SU-DHL-6 (cell line): ENCODE measurements around the gene CFAP99.

Experiments
- EZH2phosphoT487 ChIP-seq: fragments of 200-600 bp; sonication (generic), shearing (Covaris generic); conservative IDR thresholded peaks from 2 replicates; pipeline ENCODE4 v1.6.1; 2018; ENCODE audit warnings: mild to moderate bottlenecking, antibody characterized with exemption, low read length, moderate library complexity, mixed read lengths
- TF ChIP-seq, protein P1 (sequence below): fragments of 200-600 bp; sonication (generic); IDR thresholded peaks from one replicate; pipeline ENCODE4 v1.5.1; 2017; ENCODE audit warnings: antibody characterized with exemption, mild to moderate bottlenecking, low read length, moderate library complexity; ENCODE audit not compliant: insufficient read depth, poor library complexity, severe bottlenecking

DNA sequence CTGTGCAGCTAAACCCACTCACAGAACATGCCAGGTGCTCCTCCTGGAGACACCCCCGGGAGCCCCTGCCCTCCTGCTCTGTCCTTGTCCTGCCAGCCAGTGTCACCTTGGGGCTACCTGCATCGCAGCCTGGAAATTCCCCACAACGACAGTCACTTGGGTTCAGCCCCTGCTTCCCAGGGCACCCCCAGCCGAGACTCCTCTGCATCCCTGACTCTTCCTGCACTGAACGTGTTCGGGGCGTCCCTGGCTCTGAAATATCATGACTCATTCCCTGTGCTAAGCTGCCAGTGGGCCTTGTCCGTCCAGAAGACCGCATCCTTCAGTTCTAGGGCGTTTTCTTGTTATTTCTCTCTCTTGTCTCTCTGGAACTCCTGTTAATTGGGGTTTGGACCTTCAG, 5.8 kb downstream of the CFAP99 start:
- TF ChIP-seq, protein P1, sequence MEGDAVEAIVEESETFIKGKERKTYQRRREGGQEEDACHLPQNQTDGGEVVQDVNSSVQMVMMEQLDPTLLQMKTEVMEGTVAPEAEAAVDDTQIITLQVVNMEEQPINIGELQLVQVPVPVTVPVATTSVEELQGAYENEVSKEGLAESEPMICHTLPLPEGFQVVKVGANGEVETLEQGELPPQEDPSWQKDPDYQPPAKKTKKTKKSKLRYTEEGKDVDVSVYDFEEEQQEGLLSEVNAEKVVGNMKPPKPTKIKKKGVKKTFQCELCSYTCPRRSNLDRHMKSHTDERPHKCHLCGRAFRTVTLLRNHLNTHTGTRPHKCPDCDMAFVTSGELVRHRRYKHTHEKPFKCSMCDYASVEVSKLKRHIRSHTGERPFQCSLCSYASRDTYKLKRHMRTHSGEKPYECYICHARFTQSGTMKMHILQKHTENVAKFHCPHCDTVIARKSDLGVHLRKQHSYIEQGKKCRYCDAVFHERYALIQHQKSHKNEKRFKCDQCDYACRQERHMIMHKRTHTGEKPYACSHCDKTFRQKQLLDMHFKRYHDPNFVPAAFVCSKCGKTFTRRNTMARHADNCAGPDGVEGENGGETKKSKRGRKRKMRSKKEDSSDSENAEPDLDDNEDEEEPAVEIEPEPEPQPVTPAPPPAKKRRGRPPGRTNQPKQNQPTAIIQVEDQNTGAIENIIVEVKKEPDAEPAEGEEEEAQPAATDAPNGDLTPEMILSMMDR = no peak
- no peak for TF ChIP-seq EZH2phosphoT487
